ENCODE results near the gene IFT81. TPM values are rescaled to one million over a fixed set of nuclear protein-coding genes. Genes with fewer than 3 reads are reported as not detected.
A peak's percentile ranks its signal among the peaks of the same experiment; 100 is the strongest.

Gene IFT81
- total RNA-seq, 1 donor from 2014 or later: 17.3 TPM

GRCh38 chr12:110229409-110229808 lies 105.3 kb downstream of the IFT81 start:
- intact Hi-C loops (cut with DNase I): no loop called here
- ATAC-seq: no peak
- no peak for DNase-seq (ENCODE audit: low spot score)

GRCh38 chr12:110230655-110231054 lies 106.5 kb downstream of the IFT81 start:
- DNase-seq (ENCODE audit: low spot score) (no peak), ATAC-seq (no peak)
- intact Hi-C loops (cut with DNase I): no loop called here

GRCh38 chr12:110233212-110233903 lies 109.2 kb downstream of the IFT81 start:
- intact Hi-C loops (cut with DNase I): no loop called here
- ATAC-seq: no peak

GRCh38 chr12:110234331-110234751 lies 110.2 kb downstream of the IFT81 start:
- ATAC-seq (no peak), DNase-seq (ENCODE audit: low spot score) (no peak)
- intact Hi-C loops (cut with DNase I): no loop called here

More at GRCh38 chr12:110233212-110233903, 109.2 kb downstream of the IFT81 start:
- no peak for DNase-seq (ENCODE audit: low spot score)

GRCh38 chr12:110234755-110235154 lies 110.6 kb downstream of the IFT81 start:
- ATAC-seq (no peak), DNase-seq (ENCODE audit: low spot score) (no peak)
- intact Hi-C loops (cut with DNase I): no loop called here

GRCh38 chr12:110235383-110235782 lies 111.2 kb downstream of the IFT81 start:
- ATAC-seq (no peak), DNase-seq (ENCODE audit: low spot score) (no peak)
- intact Hi-C loops (cut with DNase I): no loop called here

GRCh38 chr12:110243227-110243626 lies 119.1 kb downstream of the IFT81 start:
- intact Hi-C loops (cut with DNase I): no loop called here
- ATAC-seq: no peak
- DNase-seq (ENCODE audit: low spot score): no peak

- DNase-seq (ENCODE audit: low spot score) (no peak), ATAC-seq (no peak)
- intact Hi-C loops (cut with DNase I): no loop called here
These were observed 120.2 kb downstream of the IFT81 start for GRCh38 chr12:110244372-110244771.

- ATAC-seq: no peak
- no peak for DNase-seq (ENCODE audit: low spot score)
- intact Hi-C loops (cut with DNase I): no loop called here
These were observed 120.7 kb downstream of the IFT81 start for GRCh38 chr12:110244829-110245228.

- DNase-seq (ENCODE audit: low spot score) (no peak), ATAC-seq (no peak)
- intact Hi-C loops (cut with DNase I): no loop called here
These were observed 121.2 kb downstream of the IFT81 start for GRCh38 chr12:110245369-110245772.

- intact Hi-C loops (cut with DNase I): no loop called here
- DNase-seq (ENCODE audit: low spot score) (no peak), ATAC-seq (no peak)
These were observed 122.6 kb downstream of the IFT81 start for GRCh38 chr12:110246636-110247339.

- DNase-seq (ENCODE audit: low spot score) (no peak), ATAC-seq (peak; percentile 21)
- intact Hi-C loops (cut with DNase I): no loop called here
These were observed 123.4 kb downstream of the IFT81 start for GRCh38 chr12:110247340-110248095.

GRCh38 chr12:110248096-110248447 lies 123.9 kb downstream of the IFT81 start:
- DNase-seq (ENCODE audit: low spot score) (no peak), ATAC-seq (no peak)
- intact Hi-C loops (cut with DNase I): no loop called here

- DNase-seq (ENCODE audit: low spot score) (no peak), ATAC-seq (no peak)
- intact Hi-C loops (cut with DNase I): no loop called here
These were observed 124.9 kb downstream of the IFT81 start for GRCh38 chr12:110249105-110249504.

- intact Hi-C loops (cut with DNase I): no loop called here
- ATAC-seq (peak; percentile 7), DNase-seq (ENCODE audit: low spot score) (no peak)
These were observed 125.6 kb downstream of the IFT81 start for GRCh38 chr12:110249716-110250225.

GRCh38 chr12:110251381-110251780 lies 127.2 kb downstream of the IFT81 start:
- intact Hi-C loops (cut with DNase I): no loop called here

GRCh38 chr12:110252716-110253115 lies 128.6 kb downstream of the IFT81 start:
- DNase-seq (ENCODE audit: low spot score) (no peak), ATAC-seq (no peak)
- intact Hi-C loops (cut with DNase I): no loop called here

More at GRCh38 chr12:110251381-110251780, 127.2 kb downstream of the IFT81 start:
- ATAC-seq (no peak), DNase-seq (ENCODE audit: low spot score) (no peak)

GRCh38 chr12:110253176-110253575 lies 129.0 kb downstream of the IFT81 start:
- DNase-seq (ENCODE audit: low spot score): no peak
- peak; percentile 89 for ATAC-seq
- intact Hi-C loops (cut with DNase I): no loop called here

GRCh38 chr12:110254971-110255540 lies 130.9 kb downstream of the IFT81 start:
- ATAC-seq: no peak

More at GRCh38 chr12:110254971-110255540, 130.9 kb downstream of the IFT81 start:
- intact Hi-C loops (cut with DNase I): no loop called here
- peak; percentile 18 for DNase-seq (ENCODE audit: low spot score)

Data from sciatic nerve (tissue), 2 donors.